ENCODE results near the gene MRC2.

- no peak for TF ChIP-seq NPAS2 (CRISPR knock-in tag; IDR thresholded peaks at IDR 0.05; ENCODE audit: borderline replicate concordance)
- no peak for TF ChIP-seq CHD4 (IDR thresholded peaks at IDR 0.05; ENCODE audit: borderline replicate concordance)
- no peak for TF ChIP-seq CTCF (IDR thresholded peaks at IDR 0.05)
- no peak for TF ChIP-seq POLR2A (IDR thresholded peaks at IDR 0.05; ENCODE audit: low read length)
- TF ChIP-seq RNF2 (IDR thresholded peaks at IDR 0.05; ENCODE audit: borderline replicate concordance, low read depth) = no peak
- TF ChIP-seq CHD2 (IDR thresholded peaks at IDR 0.05; ENCODE audit: low read length, partially characterized antibody) = no peak
- no peak for TF ChIP-seq JUNB (IDR thresholded peaks at IDR 0.05)
- no peak for TF ChIP-seq SMC3 (IDR thresholded peaks at IDR 0.05)
- no peak for TF ChIP-seq RAD21 (conservative IDR thresholded peaks at IDR 0.05 in 1 of 2, IDR thresholded peaks at IDR 0.05 in 1 of 2)
- TF ChIP-seq MAX (IDR thresholded peaks at IDR 0.05) = no peak
- no peak for TF ChIP-seq RFX5 (IDR thresholded peaks at IDR 0.05)
- no peak for TF ChIP-seq EP300 (IDR thresholded peaks at IDR 0.05)
- no peak for TF ChIP-seq MAFK (IDR thresholded peaks at IDR 0.05; ENCODE audit: partially characterized antibody)
- no peak for TF ChIP-seq FOSL2 (IDR thresholded peaks at IDR 0.05)
- no peak for TF ChIP-seq FOSL2 (CRISPR knock-in tag; IDR thresholded peaks at IDR 0.05)
These were observed 91.0 kb downstream of the MRC2 start for GRCh38 chr17:62718429-62718828.

Data from A549 (cell line).